Body of pancreas (tissue), 4 donors: Measurements from ENCODE around the gene PTPRM.

ENCODE experiments used
- POLR2A ChIP-seq, 3 donors: fragments of 450-650 bp; IDR thresholded peaks; one replicate each; pipeline ENCODE4 v1.6.1; 2016; ENCODE audit warnings: antibody characterized with exemption in 3 of 3, mild to moderate bottlenecking in 2 of 3
- TF ChIP-seq, protein P1 (sequence below), 7 experiments: fragments of 450-650 bp in 4 of 7; fragments of 200-600 bp in 3 of 7; sonication (generic) in 3 of 7; IDR thresholded peaks; one replicate each; pipeline ENCODE4 v1.5.1; 2016 to 2019; ENCODE audit warnings: antibody characterized with exemption in 7 of 7

DNA sequence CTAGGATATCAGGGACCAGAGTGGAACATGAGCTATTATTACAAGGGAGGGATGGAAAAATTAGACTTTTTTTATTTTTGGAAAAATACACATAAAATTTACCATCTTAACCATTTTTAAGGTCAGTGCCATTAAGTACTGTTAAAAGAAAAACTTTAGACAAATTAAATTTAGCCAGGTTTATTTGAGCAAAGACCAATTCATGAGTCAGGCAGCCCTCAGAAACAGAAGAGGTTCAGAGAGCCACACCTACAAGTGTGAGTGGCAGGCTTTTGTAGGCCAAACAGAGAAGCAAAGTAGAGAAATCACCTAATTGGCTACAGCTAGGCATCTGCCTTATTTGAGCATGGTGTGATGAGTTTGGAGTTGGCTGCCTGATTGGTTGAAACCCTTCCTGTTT is 740.8 kb downstream of the PTPRM start:
- TF ChIP-seq, protein P1, sequence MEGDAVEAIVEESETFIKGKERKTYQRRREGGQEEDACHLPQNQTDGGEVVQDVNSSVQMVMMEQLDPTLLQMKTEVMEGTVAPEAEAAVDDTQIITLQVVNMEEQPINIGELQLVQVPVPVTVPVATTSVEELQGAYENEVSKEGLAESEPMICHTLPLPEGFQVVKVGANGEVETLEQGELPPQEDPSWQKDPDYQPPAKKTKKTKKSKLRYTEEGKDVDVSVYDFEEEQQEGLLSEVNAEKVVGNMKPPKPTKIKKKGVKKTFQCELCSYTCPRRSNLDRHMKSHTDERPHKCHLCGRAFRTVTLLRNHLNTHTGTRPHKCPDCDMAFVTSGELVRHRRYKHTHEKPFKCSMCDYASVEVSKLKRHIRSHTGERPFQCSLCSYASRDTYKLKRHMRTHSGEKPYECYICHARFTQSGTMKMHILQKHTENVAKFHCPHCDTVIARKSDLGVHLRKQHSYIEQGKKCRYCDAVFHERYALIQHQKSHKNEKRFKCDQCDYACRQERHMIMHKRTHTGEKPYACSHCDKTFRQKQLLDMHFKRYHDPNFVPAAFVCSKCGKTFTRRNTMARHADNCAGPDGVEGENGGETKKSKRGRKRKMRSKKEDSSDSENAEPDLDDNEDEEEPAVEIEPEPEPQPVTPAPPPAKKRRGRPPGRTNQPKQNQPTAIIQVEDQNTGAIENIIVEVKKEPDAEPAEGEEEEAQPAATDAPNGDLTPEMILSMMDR (IDR thresholded peaks at IDR 0.05): no peak
- TF ChIP-seq POLR2A (IDR thresholded peaks at IDR 0.05): no peak
